Psoas muscle (tissue), 8 donors: ENCODE measurements around the gene VTA1. TPM values are rescaled to one million over a fixed set of nuclear protein-coding genes. Genes with fewer than 3 reads are reported as not detected.
"Not testable (repeated sequence)": the region's sequence is repeated elsewhere in the genome, so short reads cannot be mapped to it uniquely, and the experiment has no call there.

ENCODE experiments used
- ATAC-seq, 4 donors: fragments of 200-7000 bp; cut with Tn5 transposase; one replicate each; pipeline ENCODE4 v1.9.1; 2020; ENCODE audit warnings: moderate library complexity in 3 of 4, mild to moderate bottlenecking in 2 of 4
- DNase-seq, 2 donors: peaks; one replicate each; pipeline ENCODE4 v3.0.0-alpha.2; 2020
- H3K27ac ChIP-seq: fragments of 200-600 bp; one replicate; pipeline ENCODE4 v1.8.0; 2022
- H3K27me3 ChIP-seq, 3 donors: fragments of 200-600 bp in 1 of 3; one replicate each; pipeline versions ENCODE4 v1.6.1 to v1.8.0; 2013 to 2022; ENCODE audit warnings: low read length in 2 of 3, mild to moderate bottlenecking in 2 of 3, moderate library complexity in 1 of 3; ENCODE audit not compliant: insufficient read depth in 3 of 3
- H3K36me3 ChIP-seq, 2 donors: fragments of 200-600 bp in 1 of 2; one replicate each; pipeline versions ENCODE4 v1.6.1 to v1.8.0; 2013 to 2022; ENCODE audit warnings: low read depth in 1 of 2, mild to moderate bottlenecking in 1 of 2, moderate library complexity in 1 of 2; ENCODE audit not compliant: insufficient read depth in 1 of 2
- H3K4me1 ChIP-seq: fragments of 200-600 bp; one replicate; pipeline ENCODE4 v1.8.0; 2022
- H3K4me3 ChIP-seq: fragments of 200-600 bp; one replicate; pipeline ENCODE4 v1.8.0; 2022; ENCODE audit warnings: mild to moderate bottlenecking
- H3K9me3 ChIP-seq: fragments of 200-600 bp; one replicate; pipeline ENCODE4 v1.8.0; 2022
- CTCF ChIP-seq: fragments of 200-600 bp; IDR thresholded peaks from one replicate; pipeline ENCODE4 v1.8.0; 2022; ENCODE audit warnings: antibody characterized with exemption
- WGBS, 3 donors: extraction: QIAGEN DNeasy Blood & Tissue Kit; methylation state at CpG; one replicate each; pipeline versions ENCODE4 v1.1.6 to v1.1.7; 2013; 5-methylcytosine and 5-hydroxymethylcytosine counted together
- intact Hi-C, 2 donors: fragments of 100-400 bp; cut with DNase I; formaldehyde crosslinking; loops; one replicate each; pipeline versions ENCODE4 v1.11.0 to v1.14.2; 2022
- polyA plus RNA-seq, 3 donors: library from polyadenylated mRNA; stranded (reverse); fragments of 200-250 nt; gene quantifications; one replicate each; pipeline ENCODE4 v1.2.3, GENCODE V29; 2013
- total RNA-seq, 4 donors: library from RNA; stranded (reverse); fragmentation: NEBNext Ultra II Directional in 2 of 4; extraction: Animal tissue kit (Norgen Biotek cat#: 25700) in 2 of 4; gene quantifications; one replicate each; pipeline versions ENCODE4 v1.2.1 to v1.2.4, GENCODE V29; 2021 to 2023
- donor health status: healthy with polysubstance abuse.
- donor health status: DM: no; HTN: no; CAD: no; lungs with moderate emphysema.
- donor health status: Bipolar disorder and iron deficiency.
- donor health status: healthy.
- donor health status: DM: yes; HTN: yes; CAD: no.
- donor health status: DM: no; HTN: no; CAD: no.
- donor health status: DM: no; HTN: no; CAD: no.
- donor health status: DM: yes; HTN: yes; CAD: no.

Gene VTA1
- total and polyA plus RNA-seq, 7 donors, result 46.9 to 101 (median 57.9) TPM

- no peak for TF ChIP-seq CTCF
- H3K4me1 ChIP-seq, result no peaks in the 10 kb centered on the region
- intact Hi-C loops, result no loop called here
- ATAC-seq (no peak), DNase-seq (no peak)
- WGBS, 3 donors, result 46 to 48% (median 46%) methylated on average over 2 of the region's 2 CpGs
- H3K27ac ChIP-seq, result no peak overlapping the region
- H3K9me3 ChIP-seq, result no peaks in the 10 kb centered on the region
- H3K27me3 ChIP-seq, result no peaks in the 10 kb centered on the region
- no peak overlapping the region for H3K4me3 ChIP-seq
- no peaks in the 10 kb centered on the region for H3K36me3 ChIP-seq
These were observed 8.2 kb upstream of the VTA1 start for GRCh38 chr6:142138876-142139275.

GRCh38 chr6:142141531-142141930 lies 5.5 kb upstream of the VTA1 start:
- ATAC-seq, H3K4me3 ChIP-seq, H3K27ac ChIP-seq, H3K4me1 ChIP-seq, intact Hi-C loops, H3K9me3 ChIP-seq, DNase-seq, H3K36me3 ChIP-seq, H3K27me3 ChIP-seq: not testable (repeated sequence)
- 93 to 95% (median 93%) methylated on average over 13 of the region's 13 CpGs for WGBS, 3 donors

- no peak for ATAC-seq
- no peaks in the 10 kb centered on the region for H3K27me3 ChIP-seq
- H3K4me1 ChIP-seq, result peaks cover 37% of the 10 kb centered on the region
- H3K27ac ChIP-seq, result no peak overlapping the region
- no peak for TF ChIP-seq CTCF
- no peaks in the 10 kb centered on the region for H3K9me3 ChIP-seq
- H3K4me3 ChIP-seq, result no peak overlapping the region
- intact Hi-C loops, result no loop called here
- H3K36me3 ChIP-seq, result no peaks in the 10 kb centered on the region
- DNase-seq, result no peak
These were observed 5.7 kb downstream of the VTA1 start for GRCh38 chr6:142152746-142153145.

GRCh38 chr6:142153196-142153595 lies 6.1 kb downstream of the VTA1 start:
- Histone ChIP-seq H3K9me3 (no peaks in the 10 kb centered on the region), H3K27ac (no peak overlapping the region), H3K36me3 (no peaks in the 10 kb centered on the region), H3K4me3 (no peak overlapping the region), H3K4me1 (peaks cover 33% of the 10 kb centered on the region), H3K27me3 (no peaks in the 10 kb centered on the region)
- no peak for TF ChIP-seq CTCF
- intact Hi-C loops, result no loop called here
- ATAC-seq (no peak), DNase-seq (no peak)
- 45 to 67% (median 45%) methylated on average over 2 of the region's 2 CpGs for WGBS, 3 donors

DNA sequence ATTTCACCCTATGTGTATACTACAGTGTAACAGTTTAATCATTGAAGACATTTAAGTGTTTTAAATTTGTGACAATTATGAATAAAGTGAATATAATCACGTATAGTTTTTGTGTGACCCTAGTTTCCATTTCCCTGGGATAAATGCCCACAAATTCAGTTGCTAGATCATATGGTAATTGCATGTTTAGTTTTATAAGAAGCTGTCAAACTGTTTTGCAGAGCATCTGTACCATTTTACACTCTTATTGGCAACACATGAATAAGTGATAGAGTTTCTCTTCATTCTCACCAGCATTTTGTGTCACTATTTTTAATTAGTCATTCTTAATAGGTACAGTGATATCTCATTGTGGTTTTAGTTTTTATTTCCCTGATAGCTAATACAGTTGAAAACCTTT lies 7.3 kb downstream of the VTA1 start:
- no peaks in the 10 kb centered on the region for H3K36me3 ChIP-seq
- no peaks in the 10 kb centered on the region for H3K27me3 ChIP-seq
- intact Hi-C loops, result no loop called here
- H3K4me3 ChIP-seq, result no peak overlapping the region
- peaks cover 21% of the 10 kb centered on the region for H3K4me1 ChIP-seq
- no peak overlapping the region for H3K27ac ChIP-seq
- no peaks in the 10 kb centered on the region for H3K9me3 ChIP-seq
- 75 to 84% (median 80%) methylated on average over 1 of the region's 1 CpG for WGBS, 3 donors
- DNase-seq, result no peak
- no peak for ATAC-seq
- no peak for TF ChIP-seq CTCF
